Stimulated activated naive CD8-positive, alpha-beta T cell treated with anti-CD3 and anti-CD28 coated beads, Interleukin-15, amount 100 ng/mL, for 72 hours (primary cell): Measurements from ENCODE around the gene SEZ6L.

Experiments
- ATAC-seq: fragments of 150-1000 bp; cut with Tn5 transposase; 2 replicates; pipeline ENCODE4 v1.10.0; 2021; ENCODE audit warnings: mild to moderate bottlenecking, moderate library complexity
- DNase-seq, 2 donors: peaks; one replicate each; pipeline ENCODE4 v3.0.0; 2021 to 2022
- H3K27ac Mint-ChIP-seq, 2 donors: one replicate each; pipeline ENCODE4 v1.8.0; 2022; ENCODE audit warnings: mild to moderate bottlenecking in 2 of 2, mixed read lengths in 2 of 2, moderate library complexity in 2 of 2
- H3K27me3 Mint-ChIP-seq: one replicate; pipeline ENCODE4 v1.8.0; 2022; ENCODE audit warnings: mixed read lengths
- H3K4me1 Mint-ChIP-seq: one replicate; pipeline ENCODE4 v1.8.0; 2022; ENCODE audit warnings: mild to moderate bottlenecking, mixed read lengths
- H3K4me3 Mint-ChIP-seq, 2 donors: one replicate each; pipeline ENCODE4 v1.8.0; 2022; ENCODE audit warnings: mild to moderate bottlenecking in 2 of 2, mixed read lengths in 2 of 2, moderate library complexity in 1 of 2
- H3K9me3 Mint-ChIP-seq, 2 donors: one replicate each; pipeline ENCODE4 v1.8.0; 2022; ENCODE audit warnings: mixed read lengths in 2 of 2

SEZ6L gene

DNA sequence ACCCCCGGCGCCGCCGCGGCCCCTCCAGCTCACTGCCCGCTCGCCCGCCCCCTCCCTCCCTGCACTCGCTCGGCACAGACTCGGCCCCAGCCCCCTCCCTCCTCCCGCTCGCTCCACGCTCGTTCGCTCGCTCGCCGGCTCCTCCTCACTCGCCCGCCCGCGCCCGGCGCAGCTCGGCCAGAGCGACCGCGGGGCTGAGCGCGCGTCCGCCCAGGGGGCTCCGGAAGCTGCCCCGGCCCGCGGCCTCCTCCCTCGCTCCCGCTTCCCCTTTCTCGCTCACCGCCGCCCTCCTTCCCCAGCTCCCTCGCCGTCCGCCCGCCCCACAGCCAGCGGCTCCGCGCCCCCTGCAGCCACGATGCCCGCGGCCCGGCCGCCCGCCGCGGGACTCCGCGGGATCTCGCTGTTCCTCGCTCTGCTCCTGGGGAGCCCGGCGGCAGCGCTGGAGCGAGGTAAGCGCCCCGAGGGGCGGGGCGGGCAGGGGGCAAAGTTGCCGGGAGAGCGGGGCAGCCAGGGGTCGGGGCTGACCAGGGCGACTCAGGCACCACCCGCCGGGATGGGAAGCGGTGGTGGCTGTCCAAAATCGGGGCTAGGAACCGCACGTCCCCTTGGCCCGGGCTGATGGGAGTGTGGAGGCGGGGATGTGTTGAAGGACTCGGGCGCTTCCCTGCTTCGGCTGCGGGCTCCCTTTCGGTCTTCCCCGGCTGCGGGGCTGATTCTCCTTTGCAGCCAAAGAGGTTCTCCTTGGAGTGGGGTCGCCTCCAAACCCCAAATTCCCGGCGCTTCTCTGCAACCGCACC, at the start of gene SEZ6L:
Gene SEZ6L, plus strand, starts transcription at position 148 of the 797 bp plus-strand sequence. Its CDS starts 208 bp downstream, at position 356.
- Mint-ChIP-seq H3K27me3 (peaks cover 90% of the 10 kb centered on the region), H3K4me1 (peaks cover 8% of the 10 kb centered on the region), H3K9me3 (no peaks in the 10 kb centered on the region), H3K4me3 (peak within 1 kb of the TSS in 1 of 2 donors; percentile 38), H3K27ac (no peak within 1 kb of the TSS)
- ATAC-seq (no peak), DNase-seq (no peak)

- ATAC-seq (peak; percentile 33), DNase-seq (no peak)
- Mint-ChIP-seq H3K9me3 (no peaks in the 10 kb centered on the region), H3K4me1 (no peaks in the 10 kb centered on the region), H3K27me3 (peaks cover 16% of the 10 kb centered on the region), H3K4me3 (no peak overlapping the region), H3K27ac (no peak overlapping the region)
These were observed 46.3 kb upstream of the SEZ6L start for GRCh38 chr22:26122920-26123468.

DNA sequence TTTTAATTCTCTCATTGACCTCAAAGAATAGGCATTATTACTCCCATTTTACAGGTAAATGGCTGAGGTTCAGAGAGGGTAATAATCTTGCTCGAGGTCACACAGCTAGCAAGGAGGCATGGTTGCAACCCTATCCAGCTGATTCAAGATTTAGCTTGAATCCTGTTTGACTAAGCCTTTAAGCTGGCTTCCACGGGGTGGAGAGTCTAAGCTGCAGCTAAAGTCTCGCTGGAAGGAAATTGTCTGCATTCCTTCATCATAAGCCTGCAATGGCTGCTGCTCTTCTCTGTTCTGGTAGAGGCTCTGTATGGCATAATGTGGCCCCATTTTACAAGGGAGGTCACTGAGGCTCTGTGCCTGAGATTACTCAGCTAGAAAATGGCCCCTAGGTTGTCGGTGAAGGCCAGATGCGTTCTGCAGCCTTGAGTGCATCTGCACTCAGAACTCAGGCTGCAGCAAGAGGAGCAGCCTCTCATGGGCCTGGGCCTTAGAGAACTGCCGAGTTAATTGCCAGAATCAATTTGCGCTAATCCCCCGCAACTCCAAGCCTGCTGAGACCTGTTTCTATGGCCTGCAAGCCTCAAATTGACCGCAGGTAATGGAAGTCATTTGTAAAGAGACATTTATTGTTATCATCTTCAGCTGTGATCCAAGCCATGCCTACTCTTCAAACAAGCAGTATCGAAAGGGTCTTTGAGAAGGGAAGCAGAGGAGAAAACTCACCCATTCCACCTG, 44.1 kb upstream of the SEZ6L start:
- Mint-ChIP-seq H3K27ac (no peak overlapping the region), H3K9me3 (no peaks in the 10 kb centered on the region), H3K4me3 (no peak overlapping the region), H3K4me1 (no peaks in the 10 kb centered on the region), H3K27me3 (peaks cover 6% of the 10 kb centered on the region)
- DNase-seq (no peak), ATAC-seq (no peak)

DNA sequence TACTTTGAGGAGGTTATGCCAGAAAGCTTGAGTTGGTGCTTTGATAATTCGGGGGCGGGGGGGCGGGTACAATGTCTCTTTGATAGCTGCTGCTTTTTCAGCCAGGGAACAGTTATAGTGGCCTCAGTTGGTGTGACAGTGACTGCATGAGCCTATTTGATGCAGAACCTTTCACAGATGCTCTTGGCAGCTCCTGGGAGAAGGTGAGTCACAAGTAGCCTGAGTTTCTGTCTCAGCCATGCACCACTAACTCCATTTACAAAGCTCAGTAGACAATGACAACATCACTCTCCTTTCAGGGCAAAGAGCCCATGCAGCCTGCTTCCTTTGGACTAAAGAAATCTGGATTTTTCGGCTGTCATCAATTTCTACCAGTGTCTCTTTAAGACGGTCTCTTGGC, 42.1 kb upstream of the SEZ6L start:
- H3K4me3 Mint-ChIP-seq, result no peak overlapping the region
- no peak overlapping the region for H3K27ac Mint-ChIP-seq
- no peak for DNase-seq
- ATAC-seq, result no peak
- no peaks in the 10 kb centered on the region for H3K4me1 Mint-ChIP-seq
- no peaks in the 10 kb centered on the region for H3K9me3 Mint-ChIP-seq
- no peaks in the 10 kb centered on the region for H3K27me3 Mint-ChIP-seq

- Mint-ChIP-seq H3K27me3 (no peaks in the 10 kb centered on the region), H3K4me1 (no peaks in the 10 kb centered on the region), H3K4me3 (no peak overlapping the region), H3K9me3 (no peaks in the 10 kb centered on the region), H3K27ac (no peak overlapping the region)
- ATAC-seq (no peak), DNase-seq (no peak)
These were observed 41.7 kb upstream of the SEZ6L start for GRCh38 chr22:26127556-26127955.

- no peaks in the 10 kb centered on the region for H3K27me3 Mint-ChIP-seq
- no peaks in the 10 kb centered on the region for H3K9me3 Mint-ChIP-seq
- H3K27ac Mint-ChIP-seq, result no peak overlapping the region
- H3K4me1 Mint-ChIP-seq, result no peaks in the 10 kb centered on the region
- no peak for DNase-seq
- no peak for ATAC-seq
- H3K4me3 Mint-ChIP-seq, result no peak overlapping the region
These were observed 37.6 kb upstream of the SEZ6L start for GRCh38 chr22:26131589-26132154.

- no peaks in the 10 kb centered on the region for H3K4me1 Mint-ChIP-seq
- H3K9me3 Mint-ChIP-seq, result no peaks in the 10 kb centered on the region
- ATAC-seq (no peak), DNase-seq (no peak)
- peaks cover 8% of the 10 kb centered on the region for H3K27me3 Mint-ChIP-seq
- no peak overlapping the region for H3K4me3 Mint-ChIP-seq
- no peak overlapping the region for H3K27ac Mint-ChIP-seq
These were observed 34.5 kb upstream of the SEZ6L start for GRCh38 chr22:26134654-26135330.

GRCh38 chr22:26135806-26136205, 33.5 kb upstream of the SEZ6L start:
- no peak for DNase-seq
- Mint-ChIP-seq H3K4me3 (no peak overlapping the region), H3K27me3 (peaks cover 8% of the 10 kb centered on the region), H3K27ac (no peak overlapping the region), H3K4me1 (no peaks in the 10 kb centered on the region), H3K9me3 (no peaks in the 10 kb centered on the region)
- no peak for ATAC-seq

GRCh38 chr22:26139310-26139709, 30.0 kb upstream of the SEZ6L start:
- no peak overlapping the region for H3K4me3 Mint-ChIP-seq
- ATAC-seq, result no peak
- no peak overlapping the region for H3K27ac Mint-ChIP-seq

GRCh38 chr22:26141831-26142230, 27.4 kb upstream of the SEZ6L start:
- no peaks in the 10 kb centered on the region for H3K4me1 Mint-ChIP-seq
- ATAC-seq, result no peak
- peaks cover 0 to 5% of the 10 kb centered on the region in 2 donors for H3K9me3 Mint-ChIP-seq
- no peak for DNase-seq
- H3K27ac Mint-ChIP-seq, result peak overlapping the region in 1 of 2 donors; percentile 27
- no peak overlapping the region for H3K4me3 Mint-ChIP-seq
- peaks cover 20% of the 10 kb centered on the region for H3K27me3 Mint-ChIP-seq

More at GRCh38 chr22:26139310-26139709, 30.0 kb upstream of the SEZ6L start:
- H3K27me3 Mint-ChIP-seq, result peaks cover 15% of the 10 kb centered on the region
- peaks cover 0 to 5% of the 10 kb centered on the region in 2 donors for H3K9me3 Mint-ChIP-seq
- no peaks in the 10 kb centered on the region for H3K4me1 Mint-ChIP-seq
- no peak for DNase-seq

DNA sequence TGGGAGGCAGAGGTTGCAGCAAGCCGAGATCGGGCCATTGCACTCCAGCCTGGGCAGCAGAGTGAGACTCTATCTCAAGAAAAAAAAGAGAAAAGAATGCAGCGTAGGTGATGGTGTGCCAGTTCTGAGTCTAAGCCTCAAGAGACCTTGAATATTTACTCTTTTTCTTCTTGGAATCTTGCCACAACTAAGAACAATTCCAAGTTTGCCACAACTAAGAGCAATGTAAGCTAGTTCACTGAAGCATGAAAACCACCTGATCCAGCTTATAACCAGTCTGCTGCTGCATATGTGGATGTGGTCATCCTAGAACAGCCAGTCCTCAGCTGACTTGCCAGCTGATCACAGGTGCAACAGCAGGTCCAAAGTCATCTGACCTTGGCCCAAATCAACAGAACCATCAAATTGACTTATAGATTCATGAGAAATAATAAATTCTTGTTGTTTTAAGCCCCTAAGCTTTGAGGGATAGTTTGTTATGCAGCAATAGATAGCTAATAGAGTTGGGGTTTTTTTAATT, 25.4 kb upstream of the SEZ6L start:
- H3K4me1 Mint-ChIP-seq, result no peaks in the 10 kb centered on the region
- peaks cover 0 to 5% of the 10 kb centered on the region in 2 donors for H3K9me3 Mint-ChIP-seq
- H3K27me3 Mint-ChIP-seq, result peaks cover 32% of the 10 kb centered on the region
- H3K4me3 Mint-ChIP-seq, result no peak overlapping the region
- DNase-seq (no peak), ATAC-seq (no peak)
- no peak overlapping the region for H3K27ac Mint-ChIP-seq

DNA sequence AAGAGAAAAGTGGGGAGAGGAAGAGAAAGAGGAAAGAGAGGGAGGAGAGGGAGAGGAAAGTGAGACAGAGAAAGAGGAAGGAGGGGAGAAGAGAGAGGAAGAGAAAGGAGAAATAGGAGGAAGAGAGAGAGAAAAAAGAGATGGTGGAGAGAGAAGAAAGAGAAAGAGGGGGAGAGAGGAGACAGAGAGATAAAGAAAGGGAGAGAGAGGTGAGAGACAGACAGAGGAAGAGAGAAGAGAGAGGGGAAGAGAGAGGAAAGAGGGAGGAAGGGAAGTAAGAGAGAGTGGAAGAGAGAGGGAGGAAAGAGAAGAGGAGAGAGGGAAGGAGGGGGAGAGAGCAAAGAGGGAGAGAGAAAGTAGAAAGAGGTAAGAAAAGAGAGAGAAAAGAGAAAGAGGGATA, 9.4 kb upstream of the SEZ6L start:
- Mint-ChIP-seq H3K27ac (peak overlapping the region in 1 of 2 donors; percentile 69), H3K4me1 (no peaks in the 10 kb centered on the region)
- ATAC-seq, result no peak

DNA sequence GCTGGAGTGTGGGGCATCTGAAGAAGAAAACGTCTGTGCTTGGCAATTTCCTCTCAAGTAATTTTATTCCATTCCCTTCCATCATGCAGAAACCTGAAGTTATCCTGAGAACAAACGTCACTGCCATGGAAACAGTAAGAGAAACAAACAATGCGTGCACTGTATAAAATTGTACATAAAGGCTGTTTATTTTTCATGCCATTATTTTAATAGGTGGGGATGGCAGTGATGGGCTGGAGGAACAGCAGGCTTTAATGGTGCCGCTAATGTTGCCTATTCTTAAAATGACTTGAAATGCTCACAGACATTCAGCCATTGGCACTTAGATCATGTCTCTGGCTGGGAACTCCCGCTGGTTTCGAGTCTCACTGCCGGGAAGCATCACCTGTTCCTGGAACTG, 7.5 kb upstream of the SEZ6L start:
- Mint-ChIP-seq H3K4me3 (no peak overlapping the region), H3K27ac (no peak overlapping the region), H3K9me3 (no peaks in the 10 kb centered on the region), H3K27me3 (peaks cover 60% of the 10 kb centered on the region), H3K4me1 (no peaks in the 10 kb centered on the region)
- DNase-seq (no peak), ATAC-seq (no peak)

More for the DNA sequence above, 9.4 kb upstream of the SEZ6L start:
- Mint-ChIP-seq H3K4me3 (no peak overlapping the region), H3K9me3 (no peaks in the 10 kb centered on the region), H3K27me3 (peaks cover 53% of the 10 kb centered on the region)
- DNase-seq, result no peak

- no peak for ATAC-seq
- Mint-ChIP-seq H3K27ac (no peak overlapping the region), H3K9me3 (no peaks in the 10 kb centered on the region), H3K27me3 (peaks cover 70% of the 10 kb centered on the region), H3K4me1 (no peaks in the 10 kb centered on the region), H3K4me3 (no peak overlapping the region)
- no peak for DNase-seq
These were observed 6.3 kb upstream of the SEZ6L start for GRCh38 chr22:26162926-26163325.

DNA sequence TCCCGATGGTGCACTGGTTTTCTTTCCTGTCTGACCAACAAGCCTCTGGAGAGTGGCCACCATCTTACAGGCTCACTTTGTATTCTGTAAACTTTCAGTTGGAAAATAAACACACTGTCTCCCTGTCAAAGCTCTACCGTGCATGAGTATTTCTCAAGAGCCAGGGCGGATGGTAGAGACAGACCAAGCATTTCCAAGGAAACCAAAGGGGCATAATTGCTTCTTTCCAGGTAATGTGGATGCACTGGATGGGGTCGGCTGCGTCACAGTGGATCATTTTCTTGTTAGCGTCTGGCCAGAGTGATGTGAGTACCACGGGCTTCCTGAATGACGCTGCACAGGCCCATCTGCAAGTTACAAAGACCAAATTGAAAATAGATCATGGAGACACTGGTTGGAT, 5.1 kb upstream of the SEZ6L start:
- Mint-ChIP-seq H3K4me3 (no peak overlapping the region), H3K9me3 (no peaks in the 10 kb centered on the region), H3K27me3 (peaks cover 75% of the 10 kb centered on the region), H3K4me1 (peaks cover 8% of the 10 kb centered on the region), H3K27ac (peak overlapping the region in 1 of 2 donors; percentile 21)
- DNase-seq (no peak), ATAC-seq (no peak)
